ENCODE results near the gene AGAP5. TPM values are rescaled to one million over a fixed set of nuclear protein-coding genes. Genes with fewer than 3 reads are reported as not detected.

Gene AGAP5
- total and polyA plus RNA-seq, 2 of the 13 experiments (the other 11 are each of a cell fraction or from before 2014, with no cell fraction given) = 5.3 to 7.9 TPM

GRCh38 chr10:73743905-73744663, 46.2 kb upstream of the AGAP5 start, which contains the start of gene SEC24C (continued):
- TF ChIP-seq, protein P1, sequence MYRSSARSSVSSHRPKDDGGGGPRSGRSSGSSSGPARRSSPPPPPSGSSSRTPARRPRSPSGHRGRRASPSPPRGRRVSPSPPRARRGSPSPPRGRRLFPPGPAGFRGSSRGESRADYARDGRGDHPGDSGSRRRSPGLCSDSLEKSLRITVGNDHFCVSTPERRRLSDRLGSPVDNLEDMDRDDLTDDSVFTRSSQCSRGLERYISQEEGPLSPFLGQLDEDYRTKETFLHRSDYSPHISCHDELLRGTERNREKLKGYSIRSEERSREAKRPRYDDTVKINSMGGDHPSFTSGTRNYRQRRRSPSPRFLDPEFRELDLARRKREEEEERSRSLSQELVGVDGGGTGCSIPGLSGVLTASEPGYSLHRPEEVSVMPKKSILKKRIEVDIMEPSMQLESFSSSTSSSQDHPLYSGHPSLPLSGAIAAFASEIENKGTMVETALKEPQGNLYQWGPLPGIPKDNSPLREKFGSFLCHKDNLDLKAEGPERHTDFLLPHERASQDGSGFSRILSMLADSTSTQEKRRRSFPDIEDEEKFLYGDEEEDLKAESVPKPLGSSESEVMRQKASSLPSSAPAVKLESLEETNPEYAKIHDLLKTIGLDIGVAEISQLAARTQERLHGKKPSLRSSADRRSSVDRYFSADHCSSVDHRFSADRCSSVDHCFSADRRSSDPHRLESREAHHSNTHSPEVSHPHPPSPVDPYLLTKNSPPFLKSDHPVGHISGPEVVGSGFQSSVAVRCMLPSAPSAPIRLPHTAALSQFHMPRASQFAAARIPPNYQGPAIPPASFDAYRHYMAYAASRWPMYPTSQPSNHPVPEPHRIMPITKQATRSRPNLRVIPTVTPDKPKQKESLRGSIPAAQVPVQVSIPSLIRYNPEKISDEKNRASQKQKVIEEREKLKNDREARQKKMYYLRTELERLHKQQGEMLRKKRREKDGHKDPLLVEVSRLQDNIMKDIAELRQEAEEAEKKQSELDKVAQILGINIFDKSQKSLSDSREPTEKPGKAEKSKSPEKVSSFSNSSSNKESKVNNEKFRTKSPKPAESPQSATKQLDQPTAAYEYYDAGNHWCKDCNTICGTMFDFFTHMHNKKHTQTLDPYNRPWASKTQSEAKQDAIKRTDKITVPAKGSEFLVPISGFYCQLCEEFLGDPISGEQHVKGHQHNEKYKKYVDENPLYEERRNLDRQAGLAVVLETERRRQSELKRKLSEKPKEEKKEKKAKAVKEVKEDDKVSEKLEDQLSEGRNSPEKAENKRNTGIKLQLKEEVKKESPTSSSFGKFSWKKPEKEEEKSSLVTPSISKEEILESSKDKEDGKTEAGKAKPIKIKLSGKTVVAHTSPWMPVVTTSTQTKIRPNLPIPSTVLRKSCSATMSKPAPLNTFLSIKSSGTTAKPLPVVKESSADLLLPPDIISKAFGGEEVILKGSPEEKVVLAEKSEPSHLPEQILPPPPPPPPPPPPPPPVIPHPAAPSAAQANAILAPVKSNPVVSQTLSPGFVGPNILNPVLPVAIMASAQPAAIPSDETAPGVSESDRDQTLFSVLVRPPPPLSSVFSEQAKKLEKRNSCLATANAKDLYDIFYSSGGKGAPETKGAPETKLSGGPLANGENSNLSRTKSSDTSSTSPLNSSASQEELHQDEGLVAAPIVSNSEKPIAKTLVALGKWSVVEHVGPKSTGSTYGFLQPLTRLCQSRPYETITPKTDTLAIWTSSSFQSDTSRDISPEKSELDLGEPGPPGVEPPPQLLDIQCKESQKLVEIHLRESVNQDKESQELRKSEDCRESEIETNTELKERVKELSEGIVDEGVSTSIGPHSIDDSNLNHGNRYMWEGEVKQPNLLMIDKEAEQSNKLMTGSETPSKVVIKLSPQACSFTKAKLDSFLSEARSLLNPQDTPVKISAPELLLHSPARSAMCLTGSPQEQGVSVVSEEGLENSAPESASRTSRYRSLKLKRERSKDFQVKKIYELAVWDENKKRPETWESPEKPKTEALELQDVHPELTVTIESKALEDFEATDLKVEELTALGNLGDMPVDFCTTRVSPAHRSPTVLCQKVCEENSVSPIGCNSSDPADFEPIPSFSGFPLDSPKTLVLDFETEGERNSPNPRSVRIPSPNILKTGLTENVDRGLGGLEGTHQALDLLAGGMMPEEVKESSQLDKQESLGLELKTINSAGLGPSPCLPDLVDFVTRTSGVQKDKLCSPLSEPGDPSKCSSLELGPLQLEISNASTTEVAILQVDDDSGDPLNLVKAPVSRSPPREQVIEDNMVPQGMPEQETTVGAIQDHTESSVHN (CRISPR knock-in tag; IDR thresholded peaks at IDR 0.05) = no peak
- TF ChIP-seq HMGXB3 (CRISPR knock-in tag; IDR thresholded peaks at IDR 0.05; ENCODE audit: borderline replicate concordance) = no peak
- TF ChIP-seq, protein P2, sequence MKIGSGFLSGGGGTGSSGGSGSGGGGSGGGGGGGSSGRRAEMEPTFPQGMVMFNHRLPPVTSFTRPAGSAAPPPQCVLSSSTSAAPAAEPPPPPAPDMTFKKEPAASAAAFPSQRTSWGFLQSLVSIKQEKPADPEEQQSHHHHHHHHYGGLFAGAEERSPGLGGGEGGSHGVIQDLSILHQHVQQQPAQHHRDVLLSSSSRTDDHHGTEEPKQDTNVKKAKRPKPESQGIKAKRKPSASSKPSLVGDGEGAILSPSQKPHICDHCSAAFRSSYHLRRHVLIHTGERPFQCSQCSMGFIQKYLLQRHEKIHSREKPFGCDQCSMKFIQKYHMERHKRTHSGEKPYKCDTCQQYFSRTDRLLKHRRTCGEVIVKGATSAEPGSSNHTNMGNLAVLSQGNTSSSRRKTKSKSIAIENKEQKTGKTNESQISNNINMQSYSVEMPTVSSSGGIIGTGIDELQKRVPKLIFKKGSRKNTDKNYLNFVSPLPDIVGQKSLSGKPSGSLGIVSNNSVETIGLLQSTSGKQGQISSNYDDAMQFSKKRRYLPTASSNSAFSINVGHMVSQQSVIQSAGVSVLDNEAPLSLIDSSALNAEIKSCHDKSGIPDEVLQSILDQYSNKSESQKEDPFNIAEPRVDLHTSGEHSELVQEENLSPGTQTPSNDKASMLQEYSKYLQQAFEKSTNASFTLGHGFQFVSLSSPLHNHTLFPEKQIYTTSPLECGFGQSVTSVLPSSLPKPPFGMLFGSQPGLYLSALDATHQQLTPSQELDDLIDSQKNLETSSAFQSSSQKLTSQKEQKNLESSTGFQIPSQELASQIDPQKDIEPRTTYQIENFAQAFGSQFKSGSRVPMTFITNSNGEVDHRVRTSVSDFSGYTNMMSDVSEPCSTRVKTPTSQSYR (CRISPR knock-in tag; IDR thresholded peaks at IDR 0.05; ENCODE audit: borderline replicate concordance) = no peak
- TF ChIP-seq BRD4 (CRISPR knock-in tag; IDR thresholded peaks at IDR 0.05) = peak; percentile 52
- no peak for TF ChIP-seq ZNF550 (CRISPR knock-in tag; IDR thresholded peaks at IDR 0.05; ENCODE audit: borderline replicate concordance)
- TF ChIP-seq CREB1 (IDR thresholded peaks at IDR 0.05) = peak; percentile 94
- peak; percentile 96 for TF ChIP-seq CREB1 (CRISPR knock-in tag; IDR thresholded peaks at IDR 0.05)
- TF ChIP-seq KLF9 (CRISPR knock-in tag; IDR thresholded peaks at IDR 0.05; ENCODE audit: low read depth) = peak; percentile 44; the same call in 1 of the 2 replicates
- TF ChIP-seq SETDB1 (CRISPR knock-in tag; IDR thresholded peaks at IDR 0.05; ENCODE audit: borderline replicate concordance) = no peak
- TF ChIP-seq MTERF4 (CRISPR knock-in tag; IDR thresholded peaks at IDR 0.05) = 0 out of 2 replicates have a peak, but pooled peaks have one; percentile 17
- no peak for TF ChIP-seq ZNF713 (CRISPR knock-in tag; IDR thresholded peaks at IDR 0.05)
- TF ChIP-seq MEF2D (CRISPR knock-in tag; IDR thresholded peaks at IDR 0.05) = peak; percentile 91

Data from HepG2 (cell line).